ENCODE data around the gene KIFC3. TPM values are rescaled to one million over a fixed set of nuclear protein-coding genes. Genes with fewer than 3 reads are reported as not detected.
A peak's percentile ranks its signal among the peaks of the same experiment; 100 is the strongest.

KIFC3 gene
- total RNA-seq, 1 donor from 2014 or later = 15.4 TPM

DNA sequence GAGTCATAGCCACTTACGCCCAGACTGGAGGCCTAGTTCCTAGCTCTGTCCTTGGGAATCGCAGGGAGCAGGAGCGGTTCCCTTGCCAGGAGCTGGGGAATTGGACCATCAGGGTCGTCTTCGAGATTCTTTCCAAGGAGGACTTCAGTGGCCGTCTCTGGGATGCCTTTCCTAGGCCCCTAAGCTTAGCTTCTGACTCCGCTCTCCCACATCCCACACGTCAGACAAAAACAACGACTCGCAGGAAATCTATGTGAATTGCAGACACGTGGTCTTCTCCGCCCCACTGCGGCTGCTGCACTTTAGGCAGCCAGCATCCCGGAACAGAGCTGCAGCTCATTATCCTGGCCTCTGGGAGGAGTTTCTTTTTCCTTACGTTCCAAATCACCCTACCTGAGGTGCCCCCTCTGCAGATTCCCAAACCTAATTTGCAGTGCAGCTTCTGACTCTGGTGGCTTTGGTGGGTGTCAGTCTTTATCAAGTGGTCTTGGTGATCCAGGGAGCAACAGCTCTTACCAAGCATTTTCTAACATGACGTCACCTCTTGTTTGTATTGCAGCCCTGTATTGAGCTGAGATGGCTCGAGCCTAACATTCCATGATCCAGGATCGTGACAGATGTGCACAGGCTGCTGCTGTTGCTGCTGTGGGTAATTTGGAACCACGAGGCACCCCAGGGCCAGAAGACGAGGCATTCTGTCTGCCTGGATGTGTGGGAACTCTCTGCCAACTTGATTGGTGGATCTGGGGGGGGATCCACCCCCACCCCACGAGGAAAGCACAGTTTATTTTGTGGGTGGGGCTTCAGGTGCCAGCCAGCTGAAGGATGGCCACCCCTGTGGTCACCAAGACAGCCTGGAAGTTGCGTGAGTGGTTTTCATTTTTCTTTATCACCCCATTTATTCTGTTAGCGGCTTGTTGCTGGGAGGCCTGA, 65.6 kb downstream of the KIFC3 start:
- peaks cover 14% of the 10 kb centered on the region for H3K27me3 Mint-ChIP-seq (ENCODE audit: unreplicated experiment)
- H3K27ac Mint-ChIP-seq (ENCODE audit: unreplicated experiment) = peak overlapping the region; percentile 99
- TF ChIP-seq, protein P1, sequence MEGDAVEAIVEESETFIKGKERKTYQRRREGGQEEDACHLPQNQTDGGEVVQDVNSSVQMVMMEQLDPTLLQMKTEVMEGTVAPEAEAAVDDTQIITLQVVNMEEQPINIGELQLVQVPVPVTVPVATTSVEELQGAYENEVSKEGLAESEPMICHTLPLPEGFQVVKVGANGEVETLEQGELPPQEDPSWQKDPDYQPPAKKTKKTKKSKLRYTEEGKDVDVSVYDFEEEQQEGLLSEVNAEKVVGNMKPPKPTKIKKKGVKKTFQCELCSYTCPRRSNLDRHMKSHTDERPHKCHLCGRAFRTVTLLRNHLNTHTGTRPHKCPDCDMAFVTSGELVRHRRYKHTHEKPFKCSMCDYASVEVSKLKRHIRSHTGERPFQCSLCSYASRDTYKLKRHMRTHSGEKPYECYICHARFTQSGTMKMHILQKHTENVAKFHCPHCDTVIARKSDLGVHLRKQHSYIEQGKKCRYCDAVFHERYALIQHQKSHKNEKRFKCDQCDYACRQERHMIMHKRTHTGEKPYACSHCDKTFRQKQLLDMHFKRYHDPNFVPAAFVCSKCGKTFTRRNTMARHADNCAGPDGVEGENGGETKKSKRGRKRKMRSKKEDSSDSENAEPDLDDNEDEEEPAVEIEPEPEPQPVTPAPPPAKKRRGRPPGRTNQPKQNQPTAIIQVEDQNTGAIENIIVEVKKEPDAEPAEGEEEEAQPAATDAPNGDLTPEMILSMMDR (IDR thresholded peaks at IDR 0.05; ENCODE audit: unreplicated experiment) = no peak
- peaks cover 4% of the 10 kb centered on the region for H3K36me3 Mint-ChIP-seq (ENCODE audit: low read depth, unreplicated experiment)
- peak overlapping the region; percentile 98 for H3K4me3 Mint-ChIP-seq (ENCODE audit: unreplicated experiment)
- DNase-seq (ENCODE audit: low spot score) = peak; percentile 51
- no peaks in the 10 kb centered on the region for H3K9me3 Mint-ChIP-seq (ENCODE audit: unreplicated experiment)
- peaks cover 15% of the 10 kb centered on the region for H3K4me1 Mint-ChIP-seq (ENCODE audit: unreplicated experiment)

DNA sequence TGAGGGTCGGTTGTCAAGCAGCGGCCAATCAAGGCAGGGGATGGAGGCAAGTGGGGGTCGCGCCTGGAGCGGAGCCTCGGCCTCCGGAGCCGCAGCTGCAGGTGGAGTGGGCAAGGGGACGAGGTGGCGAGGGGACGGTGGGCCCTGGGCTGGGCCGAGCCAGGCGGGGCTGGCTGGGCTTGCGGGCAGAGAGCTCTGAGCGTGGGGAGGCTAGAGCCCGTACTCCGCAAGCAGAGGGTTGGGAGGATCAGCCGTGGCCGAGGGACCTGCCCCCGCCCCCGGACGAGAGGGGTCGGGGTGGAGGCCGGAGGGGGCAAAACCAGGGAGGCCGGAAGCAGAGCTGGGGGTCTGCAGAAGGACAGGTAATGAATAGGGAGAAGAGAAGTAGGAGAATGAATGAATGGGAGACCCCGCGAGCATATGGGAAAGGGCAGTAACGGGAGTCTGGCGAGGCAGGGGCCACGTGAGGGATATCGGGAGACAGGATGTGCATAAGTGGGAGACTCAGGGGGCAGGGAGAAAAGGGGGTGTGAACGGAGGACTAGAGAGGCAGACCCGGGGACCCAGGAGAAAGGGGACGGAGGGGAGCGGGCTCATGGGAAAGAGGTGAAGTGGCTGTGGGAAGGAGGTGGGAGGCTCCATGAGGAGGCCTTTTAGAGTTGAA, 66.4 kb downstream of the KIFC3 start, which contains the start of gene KATNB1:
Gene KATNB1 (plus strand): TSS at position 16 of the 664 bp plus-strand sequence. CDS start 1,474 bp downstream, outside the sequence.
- Mint-ChIP-seq H3K4me3 (ENCODE audit: unreplicated experiment) (peak within 1 kb of the TSS; percentile 98), H3K9me3 (ENCODE audit: unreplicated experiment) (no peaks in the 10 kb centered on the region), H3K27me3 (ENCODE audit: unreplicated experiment) (peaks cover 14% of the 10 kb centered on the region), H3K27ac (ENCODE audit: unreplicated experiment) (peak within 1 kb of the TSS; percentile 99), H3K36me3 (ENCODE audit: low read depth, unreplicated experiment) (no peaks in the 10 kb centered on the region), H3K4me1 (ENCODE audit: unreplicated experiment) (peaks cover 20% of the 10 kb centered on the region)
- no peak for DNase-seq (ENCODE audit: low spot score)
- TF ChIP-seq, protein P1 (IDR thresholded peaks at IDR 0.05; ENCODE audit: unreplicated experiment) = no peak

- H3K9me3 Mint-ChIP-seq (ENCODE audit: unreplicated experiment) = no peaks in the 10 kb centered on the region
- peak overlapping the region; percentile 98 for H3K4me3 Mint-ChIP-seq (ENCODE audit: unreplicated experiment)
- H3K27ac Mint-ChIP-seq (ENCODE audit: unreplicated experiment) = peak overlapping the region; percentile 99
- peak; percentile 97 for DNase-seq (ENCODE audit: low spot score)
- TF ChIP-seq, protein P1 (IDR thresholded peaks at IDR 0.05; ENCODE audit: unreplicated experiment) = no peak
- no peaks in the 10 kb centered on the region for H3K36me3 Mint-ChIP-seq (ENCODE audit: low read depth, unreplicated experiment)
- peaks cover 20% of the 10 kb centered on the region for H3K4me1 Mint-ChIP-seq (ENCODE audit: unreplicated experiment)
- H3K27me3 Mint-ChIP-seq (ENCODE audit: unreplicated experiment) = peaks cover 14% of the 10 kb centered on the region
Measured at GRCh38 chr16:57734925-57735754, 67.2 kb downstream of the KIFC3 start.

DNA sequence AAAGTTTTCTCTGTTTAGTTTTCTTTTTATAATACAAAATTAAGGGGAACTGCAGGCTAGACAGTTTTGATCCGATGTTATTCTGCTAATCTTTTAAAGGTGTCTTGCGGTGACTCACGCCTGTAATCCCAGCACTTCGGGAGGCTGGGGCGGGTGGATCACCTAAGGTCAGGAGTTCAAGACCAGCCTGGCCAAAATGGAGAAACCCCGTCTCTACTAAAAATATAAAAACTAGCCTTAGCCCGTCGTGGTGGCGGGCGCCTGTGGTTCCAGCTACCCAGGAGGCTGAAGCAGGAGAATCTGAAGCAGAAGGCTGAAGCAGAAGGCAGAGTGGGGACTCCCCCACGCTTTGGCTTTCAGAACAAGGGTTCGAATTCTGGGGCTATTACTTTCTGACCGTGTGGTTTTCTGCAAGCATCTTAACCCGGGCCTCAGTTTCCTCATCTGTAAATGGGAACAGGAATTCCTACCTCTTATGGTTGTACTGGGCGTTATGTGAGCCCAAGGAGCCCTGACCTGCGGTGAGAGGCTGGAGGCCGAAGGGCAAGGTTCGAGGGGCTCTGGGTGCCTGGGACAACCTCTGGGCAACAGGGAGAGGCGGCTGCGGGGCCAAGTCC, 67.9 kb downstream of the KIFC3 start:
- DNase-seq (ENCODE audit: low spot score) = no peak
- Mint-ChIP-seq H3K4me3 (ENCODE audit: unreplicated experiment) (peak overlapping the region; percentile 98), H3K27me3 (ENCODE audit: unreplicated experiment) (peaks cover 14% of the 10 kb centered on the region), H3K9me3 (ENCODE audit: unreplicated experiment) (no peaks in the 10 kb centered on the region), H3K4me1 (ENCODE audit: unreplicated experiment) (peaks cover 20% of the 10 kb centered on the region), H3K27ac (ENCODE audit: unreplicated experiment) (peak overlapping the region; percentile 99), H3K36me3 (ENCODE audit: low read depth, unreplicated experiment) (no peaks in the 10 kb centered on the region)
- TF ChIP-seq, protein P1 (IDR thresholded peaks at IDR 0.05; ENCODE audit: unreplicated experiment) = no peak

Measured in endothelial cell (in vitro differentiated cells).